SJSA1 (cell line): Measurements from ENCODE around the gene TMC5. TPM values are rescaled to one million over a fixed set of nuclear protein-coding genes. Genes with fewer than 3 reads are reported as not detected.
A peak's percentile ranks its signal among the peaks of the same experiment; 100 is the strongest.

Experiments
- DNase-seq, 2 experiments: peaks; one replicate each; pipeline ENCODE4 v3.0.0-alpha.2; 2015 to 2020; ENCODE audit warnings: low spot score in 2 of 2, low read depth in 1 of 2
- H3K27ac ChIP-seq: fragments of 250-450 bp; sonication (Bioruptor Pico); 2 replicates; pipeline ENCODE4 v1.5.1; 2020; ENCODE audit warnings: mild to moderate bottlenecking, moderate library complexity
- H3K27me3 ChIP-seq: fragments of 250-450 bp; sonication (Bioruptor Pico); replicated peaks from 2 replicates; pipeline ENCODE4 v1.5.1; 2020; ENCODE audit warnings: mild to moderate bottlenecking, moderate library complexity
- H3K36me3 ChIP-seq: fragments of 250-450 bp; sonication (Bioruptor Pico); 2 replicates; pipeline ENCODE4 v1.5.1; 2020; ENCODE audit warnings: mild to moderate bottlenecking
- H3K4me1 ChIP-seq: fragments of 250-450 bp; sonication (Bioruptor Pico); replicated peaks from 2 replicates; pipeline ENCODE4 v1.6.1; 2021; ENCODE audit warnings: mild to moderate bottlenecking
- H3K4me3 ChIP-seq: fragments of 250-450 bp; sonication (Bioruptor Pico); 2 replicates; pipeline ENCODE4 v1.5.1; 2020; ENCODE audit warnings: mild to moderate bottlenecking
- H3K9me3 ChIP-seq: fragments of 250-450 bp; sonication (Bioruptor Pico); replicated peaks from 2 replicates; pipeline ENCODE4 v1.5.1; 2020; ENCODE audit warnings: mild to moderate bottlenecking
- total RNA-seq: library from RNA; depleted of rRNA; stranded (reverse); fragments of >200 nt; shearing (Covaris generic); gene quantifications from 2 replicates; pipeline ENCODE4 v1.2.3, GENCODE V29; 2014

Gene TMC5
- total RNA-seq, 1 experiment from 2014 or later = not detected

DNA sequence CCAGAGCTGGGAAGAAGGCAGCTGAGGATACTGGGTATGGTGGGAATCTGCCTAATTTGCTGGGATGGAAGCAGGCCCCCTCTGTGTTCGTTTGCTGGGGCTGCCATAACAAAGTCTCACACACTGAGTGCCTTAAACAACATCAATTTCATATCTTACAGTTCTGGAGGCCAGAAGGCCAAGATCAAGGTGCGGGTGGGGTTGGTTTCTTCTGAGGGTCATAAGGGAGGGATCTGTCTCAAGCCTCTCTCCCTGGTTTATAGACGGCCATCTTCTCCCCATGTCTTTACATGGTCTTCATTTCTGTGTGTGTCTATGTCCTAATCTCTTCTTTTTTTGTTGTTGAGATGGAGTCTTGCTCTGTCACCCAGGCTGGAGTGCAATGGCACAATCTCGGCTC, 68.4 kb downstream of the TMC5 start:
- Histone ChIP-seq H3K27ac (no peak overlapping the region), H3K36me3 (no peaks in the 10 kb centered on the region)

DNA sequence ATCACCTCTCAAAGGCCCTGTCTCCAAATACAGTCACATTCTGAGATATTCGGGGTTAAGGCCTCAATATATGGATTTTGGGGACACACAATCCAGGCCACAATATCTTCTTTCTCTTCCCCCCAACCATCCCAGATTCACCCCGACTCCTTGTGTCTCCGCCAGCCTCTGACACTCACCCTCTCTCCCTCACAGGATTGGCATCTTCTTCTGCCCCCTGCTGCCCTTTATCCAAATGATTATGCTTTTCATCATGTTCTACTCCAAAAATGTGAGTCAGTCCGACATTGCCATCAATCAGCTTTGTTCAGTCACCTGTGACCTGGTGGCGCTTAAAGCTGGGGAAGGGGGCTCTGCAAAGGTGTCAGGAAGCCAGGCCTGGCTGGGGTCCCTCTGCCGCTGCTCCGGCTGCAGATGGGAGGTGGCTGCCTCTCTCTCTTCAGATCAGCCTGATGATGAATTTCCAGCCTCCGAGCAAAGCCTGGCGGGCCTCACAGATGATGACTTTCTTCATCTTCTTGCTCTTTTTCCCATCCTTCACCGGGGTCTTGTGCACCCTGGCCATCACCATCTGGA, 69.2 kb downstream of the TMC5 start:
- no peak overlapping the region for H3K27ac ChIP-seq
- H3K9me3 ChIP-seq = no peaks in the 10 kb centered on the region
- DNase-seq = no peak
- H3K4me1 ChIP-seq = no peaks in the 10 kb centered on the region
- no peak overlapping the region for H3K4me3 ChIP-seq
- no peaks in the 10 kb centered on the region for H3K27me3 ChIP-seq
- no peaks in the 10 kb centered on the region for H3K36me3 ChIP-seq

More for the DNA sequence above, 68.4 kb downstream of the TMC5 start:
- no peak for DNase-seq
- Histone ChIP-seq H3K9me3 (no peaks in the 10 kb centered on the region), H3K4me1 (no peaks in the 10 kb centered on the region), H3K27me3 (no peaks in the 10 kb centered on the region), H3K4me3 (no peak overlapping the region)

DNA sequence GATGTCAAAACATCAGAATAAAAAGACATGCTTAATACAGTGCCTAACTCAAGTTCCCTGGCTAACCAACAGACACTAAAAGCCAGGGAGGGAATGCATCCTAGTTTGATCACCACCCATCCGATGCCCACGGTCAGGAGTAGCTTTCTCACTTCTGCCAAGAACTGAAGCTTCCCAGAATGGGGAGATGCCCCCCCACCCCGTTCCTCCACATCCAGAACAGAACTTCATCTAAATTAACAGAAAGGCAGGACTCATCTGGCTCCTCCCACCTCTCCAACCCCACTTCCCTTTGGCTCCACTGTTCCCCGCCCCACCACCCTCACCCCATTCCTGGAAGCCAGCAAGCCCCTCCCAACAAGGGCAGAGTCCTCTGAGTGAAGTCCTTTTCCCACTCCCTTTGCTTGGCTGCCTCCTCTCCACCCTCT, 70.5 kb downstream of the TMC5 start:
- Histone ChIP-seq H3K4me3 (no peak overlapping the region), H3K9me3 (no peaks in the 10 kb centered on the region), H3K4me1 (no peaks in the 10 kb centered on the region), H3K27ac (no peak overlapping the region), H3K36me3 (no peaks in the 10 kb centered on the region), H3K27me3 (no peaks in the 10 kb centered on the region)
- no peak for DNase-seq

- no peaks in the 10 kb centered on the region for H3K36me3 ChIP-seq
- H3K4me3 ChIP-seq = no peak overlapping the region
- no peaks in the 10 kb centered on the region for H3K4me1 ChIP-seq
- DNase-seq = no peak
- H3K27ac ChIP-seq = no peak overlapping the region
- H3K27me3 ChIP-seq = no peaks in the 10 kb centered on the region
- no peaks in the 10 kb centered on the region for H3K9me3 ChIP-seq
Measured at GRCh38 chr16:19490619-19491018, 72.9 kb downstream of the TMC5 start.

- Histone ChIP-seq H3K4me3 (no peak overlapping the region), H3K27ac (no peak overlapping the region), H3K36me3 (peaks cover 9% of the 10 kb centered on the region), H3K27me3 (no peaks in the 10 kb centered on the region), H3K9me3 (no peaks in the 10 kb centered on the region), H3K4me1 (no peaks in the 10 kb centered on the region)
- DNase-seq = no peak
Measured at GRCh38 chr16:19497176-19497575, 79.5 kb downstream of the TMC5 start.

DNA sequence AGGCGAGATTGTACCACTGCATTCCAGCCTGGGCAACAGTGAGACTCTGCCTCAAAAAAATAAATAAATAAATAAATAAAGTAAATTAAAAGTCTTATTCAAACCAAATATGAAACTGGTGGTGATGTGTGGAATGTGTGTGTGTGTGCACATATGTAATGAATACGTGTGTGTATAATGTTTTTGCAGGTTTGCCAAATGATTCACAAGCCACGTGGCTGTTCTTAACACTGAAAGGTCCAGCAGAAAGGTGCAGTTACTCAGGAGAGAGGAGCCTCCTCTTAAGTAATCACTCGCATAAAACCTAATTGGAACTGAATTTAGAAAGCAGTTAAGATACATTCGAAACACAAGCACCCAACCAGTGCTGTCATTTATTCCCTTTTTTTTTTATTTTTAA, 81.3 kb downstream of the TMC5 start:
- H3K36me3 ChIP-seq = peaks cover 24% of the 10 kb centered on the region
- no peaks in the 10 kb centered on the region for H3K9me3 ChIP-seq
- DNase-seq = no peak
- no peaks in the 10 kb centered on the region for H3K27me3 ChIP-seq
- H3K4me1 ChIP-seq = no peaks in the 10 kb centered on the region
- H3K27ac ChIP-seq = no peak overlapping the region
- H3K4me3 ChIP-seq = no peak overlapping the region

GRCh38 chr16:19499481-19499880, 81.8 kb downstream of the TMC5 start:
- no peaks in the 10 kb centered on the region for H3K4me1 ChIP-seq
- no peaks in the 10 kb centered on the region for H3K27me3 ChIP-seq
- peaks cover 28% of the 10 kb centered on the region for H3K36me3 ChIP-seq
- no peak for DNase-seq
- H3K27ac ChIP-seq = no peak overlapping the region
- H3K9me3 ChIP-seq = no peaks in the 10 kb centered on the region
- H3K4me3 ChIP-seq = no peak overlapping the region

DNA sequence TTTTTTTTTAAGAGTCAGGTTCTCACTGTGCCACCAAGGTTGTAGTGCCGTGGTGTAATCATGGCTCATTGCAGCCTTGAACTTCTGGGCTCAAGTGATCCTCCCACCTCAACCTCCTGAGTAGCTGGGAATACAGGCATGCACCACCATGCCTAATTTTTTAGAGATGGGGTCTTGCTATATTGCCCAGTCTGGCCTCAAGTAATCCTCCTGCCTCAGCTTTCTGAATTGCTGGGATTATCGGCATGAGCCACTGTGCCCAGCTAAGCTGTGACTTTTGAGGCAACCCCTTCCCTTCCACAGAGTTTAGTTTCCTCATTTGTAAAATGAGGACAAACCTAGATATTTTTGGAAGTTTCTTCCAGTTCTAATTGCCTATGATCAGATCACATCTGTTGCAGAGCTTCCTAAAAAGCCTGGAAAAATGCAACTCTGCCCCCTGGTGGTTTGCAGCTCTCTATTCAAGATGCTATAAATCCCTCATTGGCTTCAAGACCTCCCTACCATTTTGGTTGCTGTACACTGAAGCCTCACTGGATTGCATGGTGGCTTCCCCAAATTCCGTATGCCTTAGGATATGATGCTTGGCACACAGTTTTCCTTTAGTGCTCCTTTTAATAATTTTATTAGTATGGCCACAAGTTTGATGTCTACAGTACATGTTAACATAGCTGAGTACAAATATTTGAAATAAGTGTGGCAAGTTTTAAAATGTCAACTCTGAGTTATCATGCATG, 84.9 kb downstream of the TMC5 start:
- Histone ChIP-seq H3K27ac (no peak overlapping the region), H3K9me3 (no peaks in the 10 kb centered on the region), H3K4me1 (no peaks in the 10 kb centered on the region), H3K4me3 (no peak overlapping the region), H3K27me3 (no peaks in the 10 kb centered on the region), H3K36me3 (peaks cover 40% of the 10 kb centered on the region)
- peak; percentile 37 to 63 for DNase-seq

GRCh38 chr16:19503461-19504075, 85.9 kb downstream of the TMC5 start:
- no peak overlapping the region for H3K27ac ChIP-seq

GRCh38 chr16:19505600-19506303, 88.1 kb downstream of the TMC5 start:
- DNase-seq = no peak
- no peaks in the 10 kb centered on the region for H3K27me3 ChIP-seq
- H3K36me3 ChIP-seq = peaks cover 40% of the 10 kb centered on the region
- H3K9me3 ChIP-seq = no peaks in the 10 kb centered on the region
- H3K27ac ChIP-seq = no peak overlapping the region
- no peak overlapping the region for H3K4me3 ChIP-seq
- no peaks in the 10 kb centered on the region for H3K4me1 ChIP-seq

More at GRCh38 chr16:19503461-19504075, 85.9 kb downstream of the TMC5 start:
- H3K9me3 ChIP-seq = no peaks in the 10 kb centered on the region
- H3K27me3 ChIP-seq = no peaks in the 10 kb centered on the region
- peaks cover 40% of the 10 kb centered on the region for H3K36me3 ChIP-seq
- DNase-seq = no peak
- H3K4me3 ChIP-seq = no peak overlapping the region
- H3K4me1 ChIP-seq = no peaks in the 10 kb centered on the region

DNA sequence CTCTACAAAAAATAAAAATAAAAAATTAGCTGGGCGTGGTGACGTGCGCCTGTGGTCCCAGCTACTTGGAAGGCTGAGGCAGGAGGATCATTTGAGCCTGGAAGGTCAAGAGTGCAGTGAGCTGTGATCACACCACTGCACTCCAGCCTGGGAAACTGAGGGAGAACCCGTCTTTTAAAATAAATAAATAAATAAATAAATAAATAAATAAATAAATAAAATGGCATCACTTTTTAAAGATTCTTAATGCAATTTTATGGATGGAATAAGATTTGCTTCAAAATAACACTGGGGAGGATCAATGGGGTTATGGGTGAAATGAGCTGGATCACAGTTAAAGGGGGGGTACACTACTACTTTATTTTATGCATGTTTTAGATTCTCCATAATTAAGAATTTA, 89.3 kb downstream of the TMC5 start:
- peaks cover 32% of the 10 kb centered on the region for H3K36me3 ChIP-seq
- no peaks in the 10 kb centered on the region for H3K4me1 ChIP-seq
- DNase-seq = no peak
- H3K4me3 ChIP-seq = no peak overlapping the region
- H3K27ac ChIP-seq = no peak overlapping the region
- H3K27me3 ChIP-seq = no peaks in the 10 kb centered on the region
- H3K9me3 ChIP-seq = no peaks in the 10 kb centered on the region

DNA sequence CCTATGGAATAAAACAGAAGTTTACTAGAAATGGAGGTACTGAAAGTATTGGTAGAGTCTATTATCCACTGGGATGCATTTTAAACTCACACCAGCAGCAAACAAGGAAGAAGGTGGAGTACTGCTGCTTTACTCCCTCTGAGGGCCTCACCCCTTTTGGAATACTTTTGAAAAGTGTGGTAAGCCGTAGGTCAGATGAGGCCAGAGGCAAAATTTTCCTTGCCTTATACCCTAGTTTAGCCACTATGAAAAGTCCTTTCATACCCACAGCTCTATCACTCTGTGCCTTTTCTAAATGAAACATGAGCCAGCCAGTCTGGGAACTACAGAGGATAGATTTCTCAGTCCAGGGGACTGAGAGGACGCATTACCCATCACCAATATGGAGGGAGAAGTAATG, 90.2 kb downstream of the TMC5 start:
- Histone ChIP-seq H3K27ac (no peak overlapping the region), H3K4me3 (no peak overlapping the region), H3K9me3 (no peaks in the 10 kb centered on the region), H3K27me3 (no peaks in the 10 kb centered on the region), H3K4me1 (no peaks in the 10 kb centered on the region), H3K36me3 (peaks cover 28% of the 10 kb centered on the region)
- no peak for DNase-seq

- DNase-seq = no peak
- no peak overlapping the region for H3K4me3 ChIP-seq
- H3K36me3 ChIP-seq = peaks cover 32% of the 10 kb centered on the region
- no peaks in the 10 kb centered on the region for H3K9me3 ChIP-seq
- H3K27me3 ChIP-seq = no peaks in the 10 kb centered on the region
- no peak overlapping the region for H3K27ac ChIP-seq
- peaks cover 8% of the 10 kb centered on the region for H3K4me1 ChIP-seq
Measured at GRCh38 chr16:19512297-19512696, 94.6 kb downstream of the TMC5 start.
